Lung microvascular endothelial cell (primary cell): ENCODE results near the gene FAM120B. TPM values are rescaled to one million over a fixed set of nuclear protein-coding genes. Genes with fewer than 3 reads are reported as not detected.

Experiments
- DNase-seq, 2 donors: peaks; one replicate each; pipeline versions ENCODE4 v3.0.0 to v3.0.0-alpha.2; 2010; ENCODE audit warnings: low read depth in 2 of 2
- total RNA-seq: library from RNA; depleted of rRNA; stranded (reverse); fragments of >200 nt; gene quantifications from 2 replicates; pipeline ENCODE4 v1.2.1, GENCODE V29; 2014

FAM120B gene
- total RNA-seq, 1 donor from 2014 or later, result 10.9 TPM

GRCh38 chr6:170286246-170286933 is 20.2 kb upstream of the FAM120B start:
- DNase-seq, result peak in 1 of 2 donors; percentile 58

GRCh38 chr6:170286934-170287265 is 19.7 kb upstream of the FAM120B start:
- DNase-seq, result no peak

GRCh38 chr6:170287371-170287876 is 19.1 kb upstream of the FAM120B start:
- peak; percentile 45 to 83 for DNase-seq

GRCh38 chr6:170288091-170288631 is 18.4 kb upstream of the FAM120B start:
- no peak for DNase-seq

- no peak for DNase-seq
Measured at GRCh38 chr6:170288852-170289179, 17.7 kb upstream of the FAM120B start.

- peak in 1 of 2 donors; percentile 24 for DNase-seq
Measured at GRCh38 chr6:170289180-170289931, 17.2 kb upstream of the FAM120B start.

- DNase-seq, result no peak
Measured at GRCh38 chr6:170289951-170290295, 16.6 kb upstream of the FAM120B start.

GRCh38 chr6:170290296-170291128 is 16.0 kb upstream of the FAM120B start, which contains the start of gene DLL1:
Gene DLL1, minus strand, starts transcription at chr6:170291078. Its CDS starts 939 bp downstream, at chr6:170290139.
- DNase-seq, result peak; percentile 54 to 69

- peak; percentile 47 to 80 for DNase-seq
Measured at GRCh38 chr6:170291271-170292110, 15.1 kb upstream of the FAM120B start.

- no peak for DNase-seq
Measured at GRCh38 chr6:170292111-170292406, 14.5 kb upstream of the FAM120B start.

- no peak for DNase-seq
Measured at GRCh38 chr6:170292407-170293158, 14.0 kb upstream of the FAM120B start.

GRCh38 chr6:170293341-170294231 is 13.0 kb upstream of the FAM120B start:
- no peak for DNase-seq

GRCh38 chr6:170294298-170294730 is 12.2 kb upstream of the FAM120B start:
- no peak for DNase-seq

GRCh38 chr6:170294813-170295509 is 11.6 kb upstream of the FAM120B start:
- no peak for DNase-seq

- DNase-seq, result peak; percentile 16 to 43
Measured at GRCh38 chr6:170295510-170296422, 10.8 kb upstream of the FAM120B start.

GRCh38 chr6:170296423-170296745 is 10.2 kb upstream of the FAM120B start:
- DNase-seq, result no peak

- DNase-seq, result no peak
Measured at GRCh38 chr6:170296746-170297575, 9.6 kb upstream of the FAM120B start.
